ENCODE data around the gene ROR2. TPM values are rescaled to one million over a fixed set of nuclear protein-coding genes. Genes with fewer than 3 reads are reported as not detected.

ROR2 gene
- polyA plus RNA-seq (2011; rRNA removed) (9.7 and 12.3 TPM in 2 replicates), polyA minus RNA-seq (2011; rRNA and poly(A)+ RNA removed) (18.2 and 21.7 TPM in 2 replicates)

DNA sequence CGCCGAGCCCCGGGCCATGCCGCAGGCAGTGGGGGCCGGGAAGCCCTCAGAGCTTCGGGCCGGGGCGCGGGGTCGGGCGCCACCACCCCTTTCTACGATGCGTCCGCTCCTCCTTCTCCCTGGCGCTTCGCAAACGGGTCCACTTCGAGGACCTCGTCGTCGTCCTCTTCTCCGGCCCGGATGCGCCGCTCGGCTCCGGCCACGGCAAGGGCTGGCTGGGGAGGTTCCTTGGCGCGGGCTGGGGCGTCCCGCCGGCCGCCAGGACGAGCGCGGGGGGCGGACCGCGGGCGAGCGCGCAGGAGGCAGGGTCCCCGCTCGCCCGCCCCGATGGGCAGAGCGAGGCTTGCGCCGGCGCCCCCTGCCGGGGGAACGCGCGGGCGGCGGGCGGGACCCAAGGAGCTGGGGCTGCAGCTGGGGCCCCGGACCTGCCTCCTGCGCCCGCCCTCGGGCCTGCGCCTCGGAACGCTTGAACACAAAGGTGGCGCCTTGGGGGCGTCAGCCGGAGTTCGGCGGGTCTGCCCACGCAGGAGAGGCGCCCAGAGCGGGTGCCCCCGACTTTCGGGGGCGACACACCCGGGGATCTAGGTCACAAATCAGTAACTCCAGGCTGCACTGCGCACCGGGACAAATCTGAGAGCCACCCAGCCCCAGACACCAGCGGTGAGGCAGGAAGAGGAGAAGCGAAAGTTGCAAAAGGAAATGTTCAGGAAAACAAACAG lies at the start of gene ROR2:
TSS of gene ROR2 (minus strand) at position 283 of the 719 bp plus-strand sequence.
- peaks cover 20% of the 10 kb centered on the region for H3K27me3 ChIP-seq (ENCODE audit: control insufficient read depth, insufficient read depth, low read length)
- no peak for DNase-seq (ENCODE audit: low read depth, low spot score)
- H3K4me3 ChIP-seq (ENCODE audit: low read depth, low read length), result peak within 1 kb of the TSS; percentile 71
- TF ChIP-seq, protein P1, sequence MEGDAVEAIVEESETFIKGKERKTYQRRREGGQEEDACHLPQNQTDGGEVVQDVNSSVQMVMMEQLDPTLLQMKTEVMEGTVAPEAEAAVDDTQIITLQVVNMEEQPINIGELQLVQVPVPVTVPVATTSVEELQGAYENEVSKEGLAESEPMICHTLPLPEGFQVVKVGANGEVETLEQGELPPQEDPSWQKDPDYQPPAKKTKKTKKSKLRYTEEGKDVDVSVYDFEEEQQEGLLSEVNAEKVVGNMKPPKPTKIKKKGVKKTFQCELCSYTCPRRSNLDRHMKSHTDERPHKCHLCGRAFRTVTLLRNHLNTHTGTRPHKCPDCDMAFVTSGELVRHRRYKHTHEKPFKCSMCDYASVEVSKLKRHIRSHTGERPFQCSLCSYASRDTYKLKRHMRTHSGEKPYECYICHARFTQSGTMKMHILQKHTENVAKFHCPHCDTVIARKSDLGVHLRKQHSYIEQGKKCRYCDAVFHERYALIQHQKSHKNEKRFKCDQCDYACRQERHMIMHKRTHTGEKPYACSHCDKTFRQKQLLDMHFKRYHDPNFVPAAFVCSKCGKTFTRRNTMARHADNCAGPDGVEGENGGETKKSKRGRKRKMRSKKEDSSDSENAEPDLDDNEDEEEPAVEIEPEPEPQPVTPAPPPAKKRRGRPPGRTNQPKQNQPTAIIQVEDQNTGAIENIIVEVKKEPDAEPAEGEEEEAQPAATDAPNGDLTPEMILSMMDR (IDR thresholded peaks at IDR 0.05; ENCODE audit: low read depth, low read length), result peak; percentile 41
- no peak within 1 kb of the TSS for H3K27ac ChIP-seq (ENCODE audit: low read depth, low read length)
- ChIA-PET CTCF (interaction anchor here (0.6 to 3.6 kb wide), 26 partner anchors 12 to 291 kb away, joined by 3 to 30 read pairs (median 5); no protein-coding TSS in a partner anchor), POLR2A (interaction anchor here (0.5 to 2.4 kb wide), 6 partner anchors 41 to 179 kb away, joined by 3 to 10 read pairs (median 4); no protein-coding TSS in a partner anchor)
- H3K9me3 ChIP-seq (ENCODE audit: control insufficient read depth, insufficient read depth, low read length), result peaks cover 8% of the 10 kb centered on the region

DNA sequence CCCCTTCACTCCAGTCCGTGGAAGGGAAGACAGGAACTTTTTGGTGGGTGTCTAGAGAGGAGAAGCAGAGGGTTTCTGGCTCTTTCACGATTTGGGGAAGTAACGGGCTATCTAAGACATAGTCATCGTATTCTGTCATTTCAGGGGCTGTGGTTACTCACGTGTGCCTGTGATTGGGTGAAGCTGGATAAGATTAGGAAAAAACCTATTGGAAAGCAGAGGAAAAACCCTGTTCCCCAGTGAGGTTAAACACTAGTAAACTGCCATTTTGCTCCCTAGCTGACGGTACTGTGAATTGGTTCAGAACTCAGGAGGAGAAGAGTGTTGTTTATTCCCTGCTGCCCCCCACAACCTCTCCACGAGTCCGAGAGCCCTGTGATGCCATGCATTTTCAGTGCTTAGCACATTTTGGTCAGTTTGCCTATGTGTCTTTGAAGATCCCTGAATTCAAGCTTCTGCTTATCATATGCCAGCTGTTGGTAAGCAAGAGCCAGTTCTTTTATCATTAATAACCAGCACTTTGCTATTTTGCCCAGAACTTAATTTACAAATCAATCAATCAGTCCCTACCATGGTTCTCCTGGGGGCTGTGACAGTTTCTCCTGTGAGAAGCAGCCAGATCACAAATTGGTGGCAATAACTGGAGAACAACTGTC lies 45.1 kb upstream of the ROR2 start:
- no peak overlapping the region for H3K27ac ChIP-seq (ENCODE audit: low read depth, low read length)
- no peak for DNase-seq (ENCODE audit: low read depth, low spot score)
- H3K27me3 ChIP-seq (ENCODE audit: control insufficient read depth, insufficient read depth, low read length), result peaks cover 9% of the 10 kb centered on the region
- ChIA-PET POLR2A (no interaction called here), CTCF (interaction anchor here (1.0 kb wide), 1 partner anchor 40 kb away, joined by 3 read pairs; no protein-coding TSS in a partner anchor)
- TF ChIP-seq, protein P1 (IDR thresholded peaks at IDR 0.05; ENCODE audit: low read depth, low read length), result no peak
- H3K9me3 ChIP-seq (ENCODE audit: control insufficient read depth, insufficient read depth, low read length), result peaks cover 7% of the 10 kb centered on the region
- no peak overlapping the region for H3K4me3 ChIP-seq (ENCODE audit: low read depth, low read length)

DNA sequence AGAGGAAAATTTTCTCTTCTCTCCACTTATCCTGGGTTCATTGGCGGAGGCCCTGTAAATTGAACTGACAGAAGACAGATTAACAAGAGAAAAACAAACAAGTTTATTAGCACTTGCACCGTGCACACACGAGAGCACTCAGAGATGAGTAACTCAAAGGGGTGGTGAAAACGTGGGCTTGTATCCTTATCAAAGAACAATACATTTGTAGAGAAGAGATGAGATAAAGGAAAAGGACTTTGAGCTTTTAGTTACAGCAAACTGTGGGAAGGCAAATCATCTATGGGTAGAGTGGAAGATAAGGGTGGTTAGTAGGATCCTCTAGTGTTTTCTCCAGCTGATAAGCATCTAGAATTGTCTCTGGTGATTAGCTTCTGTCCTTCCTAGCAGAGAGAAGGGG lies 44.4 kb upstream of the ROR2 start:
- TF ChIP-seq, protein P1 (IDR thresholded peaks at IDR 0.05; ENCODE audit: low read depth, low read length), result no peak
- CTCF ChIA-PET, result interaction anchor here (0.5 kb wide), 1 partner anchor 41 kb away, joined by 6 read pairs; no protein-coding TSS in a partner anchor
- no peak overlapping the region for H3K27ac ChIP-seq (ENCODE audit: low read depth, low read length)
- POLR2A ChIA-PET, result no interaction called here
- no peak overlapping the region for H3K4me3 ChIP-seq (ENCODE audit: low read depth, low read length)
- H3K9me3 ChIP-seq (ENCODE audit: control insufficient read depth, insufficient read depth, low read length), result peaks cover 7% of the 10 kb centered on the region
- H3K27me3 ChIP-seq (ENCODE audit: control insufficient read depth, insufficient read depth, low read length), result peaks cover 9% of the 10 kb centered on the region
- DNase-seq (ENCODE audit: low read depth, low spot score), result no peak

DNA sequence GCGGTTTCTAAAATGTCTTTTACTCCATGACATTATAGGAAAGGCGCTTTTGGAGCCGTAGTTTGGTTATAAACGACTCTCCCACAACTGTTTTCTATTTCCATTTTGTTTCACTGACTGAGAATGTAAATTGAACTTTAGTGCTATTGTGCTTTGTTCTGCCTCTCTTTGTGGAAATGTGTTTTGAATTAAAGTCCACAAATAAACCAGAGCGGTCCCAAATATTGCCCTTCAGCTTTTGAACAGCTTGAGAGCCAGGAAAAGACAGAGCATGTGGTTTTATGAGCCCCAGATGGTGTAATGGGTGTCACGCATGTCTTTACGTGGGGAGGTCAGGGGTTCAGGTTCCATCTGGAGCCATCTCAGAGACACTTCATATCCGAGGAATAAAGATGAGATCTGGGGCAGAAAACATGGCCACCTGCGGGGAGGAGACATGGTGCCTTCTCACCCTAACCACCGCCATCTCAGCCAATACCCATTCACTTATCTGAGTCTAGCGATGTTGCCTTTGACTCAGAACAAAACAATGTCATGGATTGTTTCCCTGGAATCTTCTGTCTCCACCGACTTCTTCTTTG lies 42.5 kb upstream of the ROR2 start:
- ChIA-PET CTCF (interaction anchor here (1.0 to 1.3 kb wide), 3 partner anchors 38 to 217 kb away, joined by 3 to 4 read pairs (median 4); no protein-coding TSS in a partner anchor), POLR2A (no interaction called here)
- TF ChIP-seq, protein P1 (IDR thresholded peaks at IDR 0.05; ENCODE audit: low read depth, low read length), result no peak
- H3K4me3 ChIP-seq (ENCODE audit: low read depth, low read length), result no peak overlapping the region
- H3K27me3 ChIP-seq (ENCODE audit: control insufficient read depth, insufficient read depth, low read length), result peaks cover 9% of the 10 kb centered on the region
- peak; percentile 62 for DNase-seq (ENCODE audit: low read depth, low spot score)
- H3K9me3 ChIP-seq (ENCODE audit: control insufficient read depth, insufficient read depth, low read length), result peaks cover 7% of the 10 kb centered on the region
- H3K27ac ChIP-seq (ENCODE audit: low read depth, low read length), result peak overlapping the region; percentile 69

Data from AG04450 (cell line).